Stimulated activated CD4-positive, alpha-beta T cell treated with anti-CD3 and anti-CD28 coated beads, Interleukin-4, amount 100 ng/mL, for 24 hours (primary cell): Measurements from ENCODE around the gene C12orf56.
"Not testable (repeated sequence)": the region's sequence is repeated elsewhere in the genome, so short reads cannot be mapped to it uniquely, and the experiment has no call there.

Experiments used
- DNase-seq: peaks from one replicate; pipeline ENCODE4 v3.0.0-alpha.2; 2020

C12orf56 gene

GRCh38 chr12:64299628-64300027, 90.9 kb downstream of the C12orf56 start:
- no peak for DNase-seq

GRCh38 chr12:64296301-64296700, 94.3 kb downstream of the C12orf56 start:
- no peak for DNase-seq

GRCh38 chr12:64293654-64294364, 96.7 kb downstream of the C12orf56 start:
- no peak for DNase-seq

- DNase-seq: not testable (repeated sequence)
Observed at GRCh38 chr12:64293174-64293573, 97.4 kb downstream of the C12orf56 start.

GRCh38 chr12:64286521-64286920, 104.0 kb downstream of the C12orf56 start:
- no peak for DNase-seq

GRCh38 chr12:64284256-64284655, 106.3 kb downstream of the C12orf56 start:
- DNase-seq: no peak

GRCh38 chr12:64278421-64278820, 112.1 kb downstream of the C12orf56 start:
- no peak for DNase-seq

GRCh38 chr12:64273527-64274403, 116.8 kb downstream of the C12orf56 start:
- DNase-seq: peak; percentile 5

GRCh38 chr12:64270411-64270810, 120.1 kb downstream of the C12orf56 start:
- no peak for DNase-seq

GRCh38 chr12:64269161-64269560, 121.4 kb downstream of the C12orf56 start:
- DNase-seq: no peak

GRCh38 chr12:64268409-64268808, 122.1 kb downstream of the C12orf56 start:
- DNase-seq: no peak

GRCh38 chr12:64265839-64266238, 124.7 kb downstream of the C12orf56 start:
- no peak for DNase-seq

- no peak for DNase-seq
Observed at GRCh38 chr12:64261813-64262212, 128.7 kb downstream of the C12orf56 start.

GRCh38 chr12:64258576-64258975, 132.0 kb downstream of the C12orf56 start:
- DNase-seq: no peak

GRCh38 chr12:64256166-64256800, 134.3 kb downstream of the C12orf56 start:
- peak; percentile 6 for DNase-seq

- DNase-seq: no peak
Observed at GRCh38 chr12:64255249-64255648, 135.3 kb downstream of the C12orf56 start.

GRCh38 chr12:64253356-64253755, 137.2 kb downstream of the C12orf56 start:
- no peak for DNase-seq

- no peak for DNase-seq
Observed at GRCh38 chr12:64252681-64253080, 137.9 kb downstream of the C12orf56 start.

- no peak for DNase-seq
Observed at GRCh38 chr12:64243809-64244208, 146.7 kb downstream of the C12orf56 start.

GRCh38 chr12:64240781-64241180, 149.8 kb downstream of the C12orf56 start:
- no peak for DNase-seq

GRCh38 chr12:64237382-64237781, 153.2 kb downstream of the C12orf56 start:
- DNase-seq: no peak

GRCh38 chr12:64236549-64236948, 154.0 kb downstream of the C12orf56 start:
- DNase-seq: no peak

- DNase-seq: no peak
Observed at GRCh38 chr12:64232196-64232595, 158.4 kb downstream of the C12orf56 start.

GRCh38 chr12:64229796-64230195, 160.8 kb downstream of the C12orf56 start:
- DNase-seq: no peak
